Smooth muscle cell (in vitro differentiated cells): Measurements from ENCODE around the gene NOXO1. TPM values are rescaled to one million over a fixed set of nuclear protein-coding genes. Genes with fewer than 3 reads are reported as not detected.

ENCODE experiments used
- DNase-seq: peaks from one replicate; lab custom pipeline; 2025; ENCODE audit not compliant: unreplicated experiment; lab: John Stamatoyannopoulos, UW
- H2AFZ ChIP-seq: fragments of 200-600 bp; sonication (generic); 2 replicates; pipeline ENCODE4 v1.6.0; 2016; ENCODE audit warnings: antibody characterized with exemption, low read depth, mild to moderate bottlenecking
- H3F3A ChIP-seq: fragments of 200-600 bp; sonication (generic); 2 replicates; pipeline ENCODE4 v1.6.0; 2017; ENCODE audit warnings: antibody characterized with exemption, low read depth
- H3K27ac ChIP-seq: fragments of 200-600 bp; sonication (generic); 2 replicates; pipeline ENCODE4 v1.5.1; 2016; ENCODE audit warnings: low read depth, mild to moderate bottlenecking
- H3K27me3 ChIP-seq: fragments of 200-600 bp; sonication (generic); 2 replicates; pipeline ENCODE4 v1.6.1; 2016; ENCODE audit warnings: low read depth, mild to moderate bottlenecking
- H3K36me3 ChIP-seq: fragments of 200-600 bp; sonication (generic); 2 replicates; pipeline ENCODE4 v1.5.1; 2016; ENCODE audit warnings: low read depth
- H3K4me1 ChIP-seq: fragments of 200-600 bp; sonication (generic); 2 replicates; pipeline ENCODE4 v1.5.1; 2016; ENCODE audit warnings: low read depth
- H3K4me2 ChIP-seq: fragments of 200-600 bp; sonication (generic); 2 replicates; pipeline ENCODE4 v1.6.0; 2016; ENCODE audit warnings: mild to moderate bottlenecking
- H3K4me3 ChIP-seq: fragments of 200-600 bp; sonication (generic); 2 replicates; pipeline ENCODE4 v1.5.1; 2016; ENCODE audit warnings: mild to moderate bottlenecking
- H3K79me2 ChIP-seq: fragments of 200-600 bp; sonication (generic); 2 replicates; pipeline ENCODE4 v1.6.0; 2016; ENCODE audit warnings: low read depth, mild to moderate bottlenecking
- H3K9ac ChIP-seq: fragments of 200-600 bp; sonication (generic); 2 replicates; pipeline ENCODE4 v1.6.0; 2016; ENCODE audit warnings: low read depth
- H3K9me3 ChIP-seq: fragments of 200-600 bp; sonication (generic); replicated peaks from 2 replicates; pipeline ENCODE4 v1.5.1; 2016; ENCODE audit warnings: low read depth
- H4K20me1 ChIP-seq: fragments of 200-600 bp; sonication (generic); 2 replicates; pipeline ENCODE4 v1.6.0; 2016; ENCODE audit warnings: low read depth
- WGBS: methylation state at CpG from one replicate; pipeline ENCODE4 v1.1.7; 2016; ENCODE audit warnings: low lambda C conversion rate; 5-methylcytosine and 5-hydroxymethylcytosine counted together
- polyA plus RNA-seq: library from polyadenylated mRNA; unstranded; fragments of >200 nt; fragmentation: Nextera tagmentation; extraction: Ambion mirVana; gene quantifications from 2 replicates; pipeline ENCODE4 v1.2.1, GENCODE V29; 2016
- small RNA-seq: library from RNA; depleted of rRNA; stranded (forward); fragments of <200 nt; gene quantifications from one replicate; pipeline ENCODE3, GENCODE V24; 2014
- total RNA-seq: library from RNA; depleted of rRNA; stranded (reverse); fragments of >200 nt; gene quantifications from 2 replicates; pipeline ENCODE4 v1.2.3, GENCODE V29; 2014
- TF ChIP-seq, protein P1 (sequence below): fragments of 200-600 bp; sonication (generic); IDR thresholded peaks from 2 replicates; pipeline ENCODE4 v1.5.1; 2017; ENCODE audit warnings: borderline replicate concordance, mild to moderate bottlenecking, antibody characterized with exemption; ENCODE audit not compliant: insufficient read depth, poor library complexity, severe bottlenecking

The NOXO1 gene
- total and polyA plus RNA-seq, 2 experiments from 2014 or later: 0.13 to 0.35 TPM

DNA sequence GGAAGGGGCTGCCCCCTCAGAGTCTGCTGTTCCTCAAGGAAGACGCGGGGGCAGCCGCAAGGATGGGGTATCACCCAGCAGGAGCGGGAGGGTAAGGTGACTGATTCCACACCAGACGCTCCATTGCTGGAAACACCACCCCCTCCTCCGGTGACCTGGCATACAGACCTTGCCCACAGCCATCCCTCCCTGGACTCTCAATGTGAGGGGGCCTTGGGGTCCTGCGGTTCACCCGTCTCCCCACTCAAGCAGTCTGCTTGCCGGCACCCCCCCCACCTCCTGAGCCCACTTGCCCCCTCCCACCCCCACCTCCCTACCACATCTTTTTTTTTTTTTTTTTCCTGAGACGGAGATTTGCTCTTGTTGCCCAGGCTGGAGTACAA is 50.9 kb downstream of the NOXO1 start:
- 94% methylated on average over 6 of the region's 10 CpGs for WGBS
- Histone ChIP-seq H2AFZ (no peak overlapping the region), H3K36me3 (no peaks in the 10 kb centered on the region), H3K27me3 (no peaks in the 10 kb centered on the region), H3K9ac (no peak overlapping the region), H3K79me2 (no peaks in the 10 kb centered on the region), H3K4me1 (peaks cover 5% of the 10 kb centered on the region), H3F3A (no peaks in the 10 kb centered on the region), H3K9me3 (no peaks in the 10 kb centered on the region), H3K27ac (no peak overlapping the region), H3K4me2 (no peak overlapping the region), H4K20me1 (no peaks in the 10 kb centered on the region), H3K4me3 (no peak overlapping the region)
- TF ChIP-seq, protein P1, sequence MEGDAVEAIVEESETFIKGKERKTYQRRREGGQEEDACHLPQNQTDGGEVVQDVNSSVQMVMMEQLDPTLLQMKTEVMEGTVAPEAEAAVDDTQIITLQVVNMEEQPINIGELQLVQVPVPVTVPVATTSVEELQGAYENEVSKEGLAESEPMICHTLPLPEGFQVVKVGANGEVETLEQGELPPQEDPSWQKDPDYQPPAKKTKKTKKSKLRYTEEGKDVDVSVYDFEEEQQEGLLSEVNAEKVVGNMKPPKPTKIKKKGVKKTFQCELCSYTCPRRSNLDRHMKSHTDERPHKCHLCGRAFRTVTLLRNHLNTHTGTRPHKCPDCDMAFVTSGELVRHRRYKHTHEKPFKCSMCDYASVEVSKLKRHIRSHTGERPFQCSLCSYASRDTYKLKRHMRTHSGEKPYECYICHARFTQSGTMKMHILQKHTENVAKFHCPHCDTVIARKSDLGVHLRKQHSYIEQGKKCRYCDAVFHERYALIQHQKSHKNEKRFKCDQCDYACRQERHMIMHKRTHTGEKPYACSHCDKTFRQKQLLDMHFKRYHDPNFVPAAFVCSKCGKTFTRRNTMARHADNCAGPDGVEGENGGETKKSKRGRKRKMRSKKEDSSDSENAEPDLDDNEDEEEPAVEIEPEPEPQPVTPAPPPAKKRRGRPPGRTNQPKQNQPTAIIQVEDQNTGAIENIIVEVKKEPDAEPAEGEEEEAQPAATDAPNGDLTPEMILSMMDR: no peak
- DNase-seq: no peak

DNA sequence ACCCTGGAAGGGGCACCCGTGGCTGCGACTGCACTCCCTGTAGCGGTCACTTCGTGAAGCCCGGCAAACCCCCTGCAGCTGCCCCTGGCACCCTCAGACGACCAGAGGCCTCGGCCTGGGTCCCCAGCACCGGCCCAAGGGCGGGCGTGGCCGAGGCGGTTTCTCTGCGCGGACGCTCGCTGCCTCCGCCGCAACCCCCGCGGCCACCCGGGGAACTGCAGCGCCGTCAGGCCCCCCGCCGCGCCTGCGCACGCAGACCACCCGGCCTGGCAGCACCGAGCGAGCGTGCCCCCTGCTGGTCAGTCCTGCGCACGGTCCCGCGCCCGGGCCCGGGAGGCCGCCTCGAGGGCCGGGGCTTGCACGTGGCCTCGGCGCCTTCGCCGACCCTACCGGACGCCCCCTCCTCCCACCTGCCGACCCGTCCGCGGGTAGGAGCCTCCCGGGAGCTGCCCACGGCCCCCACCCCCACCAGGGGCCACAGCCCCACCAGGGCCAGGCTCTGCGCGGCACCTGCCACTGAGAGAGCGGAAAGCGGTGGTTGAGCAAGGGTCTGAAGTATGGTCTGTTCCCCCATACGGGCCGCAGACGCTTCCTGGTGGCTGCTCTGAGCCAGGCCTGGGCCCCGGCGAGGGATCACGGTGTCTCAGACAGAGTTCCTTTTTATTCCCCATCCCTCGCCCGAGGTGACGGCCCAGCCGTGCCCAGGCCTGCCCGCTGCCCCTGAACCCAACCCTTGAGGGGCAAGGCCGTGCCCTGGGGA is 51.5 kb downstream of the NOXO1 start:
- peaks cover 5% of the 10 kb centered on the region for H3K4me1 ChIP-seq
- H3K36me3 ChIP-seq: no peaks in the 10 kb centered on the region
- peak overlapping the region; percentile 78 for H3K4me3 ChIP-seq
- no peaks in the 10 kb centered on the region for H4K20me1 ChIP-seq
- no peaks in the 10 kb centered on the region for H3K27me3 ChIP-seq
- peak overlapping the region; percentile 64 for H3K9ac ChIP-seq
- WGBS: 21% methylated on average over 46 of the region's 70 CpGs
- H3K4me2 ChIP-seq: peak overlapping the region; percentile 95
- no peaks in the 10 kb centered on the region for H3F3A ChIP-seq
- H3K9me3 ChIP-seq: no peaks in the 10 kb centered on the region
- DNase-seq: peak; percentile 88
- TF ChIP-seq, protein P1: peak; percentile 99
- H3K27ac ChIP-seq: no peak overlapping the region
- no peaks in the 10 kb centered on the region for H3K79me2 ChIP-seq
- peak overlapping the region; percentile 89 for H2AFZ ChIP-seq

DNA sequence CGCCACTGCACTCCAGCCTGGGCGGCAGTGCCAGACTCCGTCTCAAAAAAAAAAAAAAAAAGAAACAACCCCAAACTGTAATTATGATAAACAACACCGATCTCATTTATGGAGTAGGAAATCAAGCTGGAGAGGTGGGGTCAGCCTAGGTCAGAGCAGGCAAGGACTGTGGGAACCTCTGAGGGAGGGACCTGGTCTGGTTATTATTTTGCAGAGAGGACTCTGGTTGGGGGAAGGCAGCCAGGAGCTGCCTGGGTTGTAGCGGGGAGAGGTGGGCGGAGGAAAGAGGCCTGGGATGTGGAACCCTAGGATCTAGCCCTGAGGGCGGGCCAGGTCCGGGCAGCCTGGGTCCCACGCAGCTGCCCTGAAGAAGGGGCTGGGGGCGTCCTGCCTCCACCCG is 52.2 kb downstream of the NOXO1 start:
- no peak overlapping the region for H3K27ac ChIP-seq
- peak overlapping the region; percentile 78 for H3K4me3 ChIP-seq
- no peaks in the 10 kb centered on the region for H3K27me3 ChIP-seq
- H2AFZ ChIP-seq: peak overlapping the region; percentile 89
- TF ChIP-seq, protein P1: no peak
- no peak for DNase-seq
- 36% methylated on average over 7 of the region's 11 CpGs for WGBS
- H3K9me3 ChIP-seq: no peaks in the 10 kb centered on the region
- no peaks in the 10 kb centered on the region for H3K79me2 ChIP-seq
- H3K9ac ChIP-seq: peak overlapping the region; percentile 64
- H3K4me1 ChIP-seq: peaks cover 5% of the 10 kb centered on the region
- no peaks in the 10 kb centered on the region for H3F3A ChIP-seq
- peak overlapping the region; percentile 95 for H3K4me2 ChIP-seq
- no peaks in the 10 kb centered on the region for H3K36me3 ChIP-seq
- H4K20me1 ChIP-seq: no peaks in the 10 kb centered on the region

Small RNA genes within 50 kb of the gene (small RNA-seq; reads per million reads assigned to genes)
- gene AC005363.2 (not detected), gene RN7SL219P (not detected), gene SNORA10 (not detected), gene SNORA64 (not detected)

Other genes with a start within 250 kb of the NOXO1 start
Only the 30 nearest of the 31 such genes appear.
- 38.0 and 56.7 TPM in 2 replicates for gene NME3, start 209.9 kb downstream of the NOXO1 start, total RNA-seq
- gene NME3, start 209.9 kb downstream of the NOXO1 start, polyA plus RNA-seq: 85.4 and 94.3 TPM in 2 replicates
- 3.6 and 4.4 TPM in 2 replicates for gene EME2, start 208.7 kb downstream of the NOXO1 start, total RNA-seq
- 3.8 and 7.6 TPM in 2 replicates for gene EME2, start 208.7 kb downstream of the NOXO1 start, polyA plus RNA-seq
- 56.7 and 62.9 TPM in 2 replicates for gene MRPS34, start 208.3 kb downstream of the NOXO1 start, total RNA-seq
- gene MRPS34, start 208.3 kb downstream of the NOXO1 start, polyA plus RNA-seq: 111 and 122 TPM in 2 replicates
- gene SPSB3, start 198.9 kb downstream of the NOXO1 start, total RNA-seq: 23.0 and 25.1 TPM in 2 replicates
- gene SPSB3, start 198.9 kb downstream of the NOXO1 start, polyA plus RNA-seq: 49.8 and 60.3 TPM in 2 replicates
- gene NUBP2, start 198.5 kb downstream of the NOXO1 start, total RNA-seq: 32.9 and 48.0 TPM in 2 replicates
- gene NUBP2, start 198.5 kb downstream of the NOXO1 start, polyA plus RNA-seq: 80.8 and 86.7 TPM in 2 replicates
- gene IGFALS, start 187.8 kb downstream of the NOXO1 start, total RNA-seq: 0.58 TPM in 1 of 2 replicates, not detected in the other
- 0.45 TPM in 1 of 2 replicates, not detected in the other for gene IGFALS, start 187.8 kb downstream of the NOXO1 start, polyA plus RNA-seq
- gene HAGH, start 154.6 kb downstream of the NOXO1 start, total RNA-seq: 20.7 and 20.9 TPM in 2 replicates
- gene HAGH, start 154.6 kb downstream of the NOXO1 start, polyA plus RNA-seq: 42.6 and 43.0 TPM in 2 replicates
- 25.0 and 32.4 TPM in 2 replicates for gene FAHD1, start 154.3 kb downstream of the NOXO1 start, total RNA-seq
- gene FAHD1, start 154.3 kb downstream of the NOXO1 start, polyA plus RNA-seq: 32.4 and 32.8 TPM in 2 replicates
- 0.18 and 0.22 TPM in 2 replicates for gene MEIOB, start 109.3 kb downstream of the NOXO1 start, total RNA-seq
- gene MEIOB, start 109.3 kb downstream of the NOXO1 start, polyA plus RNA-seq: 1.7 TPM in 1 of 2 replicates, not detected in the other
- gene HS3ST6, start 63.1 kb downstream of the NOXO1 start, total RNA-seq: not detected in 2 replicates
- not detected in 2 replicates for gene HS3ST6, start 63.1 kb downstream of the NOXO1 start, polyA plus RNA-seq
- gene MSRB1, start 38.3 kb downstream of the NOXO1 start, total RNA-seq: 9.4 and 9.9 TPM in 2 replicates
- 21.8 TPM in 2 replicates for gene MSRB1, start 38.3 kb downstream of the NOXO1 start, polyA plus RNA-seq
- not detected in 2 replicates for gene RPL3L, start 26.8 kb downstream of the NOXO1 start, total RNA-seq
- gene RPL3L, start 26.8 kb downstream of the NOXO1 start, polyA plus RNA-seq: 0.21 TPM in 1 of 2 replicates, not detected in the other
- 125 and 176 TPM in 2 replicates for gene NDUFB10, start 21.9 kb downstream of the NOXO1 start, total RNA-seq
- gene NDUFB10, start 21.9 kb downstream of the NOXO1 start, polyA plus RNA-seq: 278 and 295 TPM in 2 replicates
- 2,263 and 2,576 TPM in 2 replicates for gene RPS2, start 16.6 kb downstream of the NOXO1 start, total RNA-seq
- 2,041 and 2,061 TPM in 2 replicates for gene RPS2, start 16.6 kb downstream of the NOXO1 start, polyA plus RNA-seq
- gene RNF151, start 14.6 kb downstream of the NOXO1 start, total RNA-seq: not detected in 2 replicates
- not detected in 2 replicates for gene RNF151, start 14.6 kb downstream of the NOXO1 start, polyA plus RNA-seq
- gene TBL3, start 9.4 kb downstream of the NOXO1 start, total RNA-seq: 25.8 and 28.5 TPM in 2 replicates
- 62.0 and 81.7 TPM in 2 replicates for gene TBL3, start 9.4 kb downstream of the NOXO1 start, polyA plus RNA-seq
- gene GFER, start 2.7 kb upstream of the NOXO1 start, total RNA-seq: 12.1 and 15.1 TPM in 2 replicates
- gene GFER, start 2.7 kb upstream of the NOXO1 start, polyA plus RNA-seq: 33.5 and 41.2 TPM in 2 replicates
- 3.0 and 4.4 TPM in 2 replicates for gene SYNGR3, start 8.5 kb upstream of the NOXO1 start, total RNA-seq
- 8.7 and 16.8 TPM in 2 replicates for gene SYNGR3, start 8.5 kb upstream of the NOXO1 start, polyA plus RNA-seq
- gene ZNF598, start 28.4 kb upstream of the NOXO1 start, total RNA-seq: 23.2 and 27.2 TPM in 2 replicates
- 27.9 and 32.7 TPM in 2 replicates for gene ZNF598, start 28.4 kb upstream of the NOXO1 start, polyA plus RNA-seq
- 13.1 and 30.9 TPM in 2 replicates for gene NPW, start 38.3 kb upstream of the NOXO1 start, total RNA-seq
- gene NPW, start 38.3 kb upstream of the NOXO1 start, polyA plus RNA-seq: 185 and 193 TPM in 2 replicates
- gene NHERF2, start 45.4 kb upstream of the NOXO1 start, total RNA-seq: 14.4 and 21.8 TPM in 2 replicates
- 40.2 and 56.8 TPM in 2 replicates for gene NHERF2, start 45.4 kb upstream of the NOXO1 start, polyA plus RNA-seq
- 14.6 and 23.8 TPM in 2 replicates for gene NTHL1, start 66.4 kb upstream of the NOXO1 start, total RNA-seq
- gene NTHL1, start 66.4 kb upstream of the NOXO1 start, polyA plus RNA-seq: 36.5 and 39.3 TPM in 2 replicates
- 29.7 and 64.5 TPM in 2 replicates for gene TSC2, start 66.5 kb upstream of the NOXO1 start, total RNA-seq
- gene TSC2, start 66.5 kb upstream of the NOXO1 start, polyA plus RNA-seq: 74.7 and 110 TPM in 2 replicates
- gene PKD1, start 154.4 kb upstream of the NOXO1 start, total RNA-seq: 68.2 and 70.1 TPM in 2 replicates
- 47.9 and 71.3 TPM in 2 replicates for gene PKD1, start 154.4 kb upstream of the NOXO1 start, polyA plus RNA-seq
- gene RAB26, start 167.2 kb upstream of the NOXO1 start, total RNA-seq: not detected in 2 replicates
- 1.3 and 3.4 TPM in 2 replicates for gene RAB26, start 167.2 kb upstream of the NOXO1 start, polyA plus RNA-seq
- gene TRAF7, start 174.3 kb upstream of the NOXO1 start, total RNA-seq: 52.6 and 59.9 TPM in 2 replicates
- 27.5 and 28.0 TPM in 2 replicates for gene TRAF7, start 174.3 kb upstream of the NOXO1 start, polyA plus RNA-seq
- gene CASKIN1, start 215.1 kb upstream of the NOXO1 start, total RNA-seq: 0.45 TPM in 2 replicates
- 0.09 and 0.77 TPM in 2 replicates for gene CASKIN1, start 215.1 kb upstream of the NOXO1 start, polyA plus RNA-seq
- gene MLST8, start 224.0 kb upstream of the NOXO1 start, total RNA-seq: 37.2 and 38.1 TPM in 2 replicates
- gene MLST8, start 224.0 kb upstream of the NOXO1 start, polyA plus RNA-seq: 61.8 and 67.0 TPM in 2 replicates
- gene BRICD5, start 229.4 kb upstream of the NOXO1 start, total RNA-seq: 2.0 and 2.4 TPM in 2 replicates
- gene BRICD5, start 229.4 kb upstream of the NOXO1 start, polyA plus RNA-seq: 4.7 and 14.1 TPM in 2 replicates
- gene PGP, start 233.4 kb upstream of the NOXO1 start, total RNA-seq: 17.2 and 21.6 TPM in 2 replicates
- 30.1 and 32.9 TPM in 2 replicates for gene PGP, start 233.4 kb upstream of the NOXO1 start, polyA plus RNA-seq